Neural cell (in vitro differentiated cells): ENCODE data around the gene GPR139.

Experiments
- EP300 ChIP-seq: fragments of 450-650 bp; conservative IDR thresholded peaks from 2 replicates; pipeline ENCODE4 v1.6.1; 2014; ENCODE audit warnings: antibody characterized with exemption, mild to moderate bottlenecking, moderate library complexity; ENCODE audit not compliant: poor library complexity, severe bottlenecking
- EZH2 ChIP-seq: fragments of 200-600, 300-800 bp; shearing (Covaris generic), sonication (generic); IDR thresholded peaks from 2 replicates; pipeline ENCODE4 v1.6.1; 2014; ENCODE audit warnings: antibody characterized with exemption, low read length, borderline replicate concordance, mild to moderate bottlenecking; ENCODE audit not compliant: insufficient read depth, poor library complexity, severe bottlenecking
- MXI1 ChIP-seq: fragments of 450-650 bp; conservative IDR thresholded peaks from 2 replicates; pipeline ENCODE4 v1.6.1; 2014; ENCODE audit warnings: antibody characterized with exemption, mild to moderate bottlenecking; ENCODE audit not compliant: poor library complexity, severe bottlenecking
- POLR2AphosphoS5 ChIP-seq: IDR thresholded peaks from 2 replicates; pipeline ENCODE4 v1.6.1; 2012
- RAD21 ChIP-seq: fragments of 450-650 bp; conservative IDR thresholded peaks from 2 replicates; pipeline ENCODE4 v1.6.1; 2014; ENCODE audit warnings: antibody characterized with exemption, mild to moderate bottlenecking, moderate library complexity
- SMC3 ChIP-seq: fragments of 450-650 bp; conservative IDR thresholded peaks from 2 replicates; pipeline ENCODE4 v1.6.1; 2014; ENCODE audit warnings: antibody characterized with exemption, mild to moderate bottlenecking, moderate library complexity; ENCODE audit not compliant: poor library complexity
- TAF1 ChIP-seq: IDR thresholded peaks from 2 replicates; pipeline ENCODE4 v1.6.1; 2012; ENCODE audit warnings: low read depth
- TF ChIP-seq, protein P1 (sequence below): fragments of 450-650 bp; IDR thresholded peaks from 2 replicates; pipeline ENCODE4 v1.5.1; 2014; ENCODE audit warnings: antibody characterized with exemption, mild to moderate bottlenecking, moderate library complexity; ENCODE audit not compliant: poor library complexity, severe bottlenecking
- TF ChIP-seq, protein P2 (sequence below): IDR thresholded peaks from 2 replicates; pipeline ENCODE4 v1.6.1; 2012; ENCODE audit warnings: borderline replicate concordance

DNA sequence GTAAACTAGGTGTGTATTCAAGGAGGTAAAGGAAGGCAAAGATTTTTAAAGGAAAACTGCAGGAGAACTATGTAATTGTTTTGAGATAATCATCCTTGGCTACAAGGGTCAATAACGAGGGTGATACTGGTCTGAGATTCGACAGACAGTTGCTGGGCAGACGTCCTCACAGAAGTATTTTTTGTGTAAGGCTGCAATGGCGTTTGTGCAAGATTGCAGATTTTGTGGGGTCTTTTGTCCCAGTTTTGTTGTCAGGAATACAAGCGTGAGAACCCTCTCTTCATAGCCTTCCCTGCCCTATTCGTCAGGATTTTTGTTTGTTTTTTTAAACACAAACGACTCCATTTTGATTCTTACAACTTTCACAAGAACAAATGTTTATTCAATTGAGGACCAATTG lies 57.5 kb downstream of the GPR139 start:
- TF ChIP-seq, protein P1, sequence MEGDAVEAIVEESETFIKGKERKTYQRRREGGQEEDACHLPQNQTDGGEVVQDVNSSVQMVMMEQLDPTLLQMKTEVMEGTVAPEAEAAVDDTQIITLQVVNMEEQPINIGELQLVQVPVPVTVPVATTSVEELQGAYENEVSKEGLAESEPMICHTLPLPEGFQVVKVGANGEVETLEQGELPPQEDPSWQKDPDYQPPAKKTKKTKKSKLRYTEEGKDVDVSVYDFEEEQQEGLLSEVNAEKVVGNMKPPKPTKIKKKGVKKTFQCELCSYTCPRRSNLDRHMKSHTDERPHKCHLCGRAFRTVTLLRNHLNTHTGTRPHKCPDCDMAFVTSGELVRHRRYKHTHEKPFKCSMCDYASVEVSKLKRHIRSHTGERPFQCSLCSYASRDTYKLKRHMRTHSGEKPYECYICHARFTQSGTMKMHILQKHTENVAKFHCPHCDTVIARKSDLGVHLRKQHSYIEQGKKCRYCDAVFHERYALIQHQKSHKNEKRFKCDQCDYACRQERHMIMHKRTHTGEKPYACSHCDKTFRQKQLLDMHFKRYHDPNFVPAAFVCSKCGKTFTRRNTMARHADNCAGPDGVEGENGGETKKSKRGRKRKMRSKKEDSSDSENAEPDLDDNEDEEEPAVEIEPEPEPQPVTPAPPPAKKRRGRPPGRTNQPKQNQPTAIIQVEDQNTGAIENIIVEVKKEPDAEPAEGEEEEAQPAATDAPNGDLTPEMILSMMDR, result no peak
- TF ChIP-seq EZH2 (no peak), RAD21 (no peak), TAF1 (no peak), EP300 (no peak), POLR2AphosphoS5 (no peak), MXI1 (no peak), SMC3 (no peak)
- TF ChIP-seq, protein P2, sequence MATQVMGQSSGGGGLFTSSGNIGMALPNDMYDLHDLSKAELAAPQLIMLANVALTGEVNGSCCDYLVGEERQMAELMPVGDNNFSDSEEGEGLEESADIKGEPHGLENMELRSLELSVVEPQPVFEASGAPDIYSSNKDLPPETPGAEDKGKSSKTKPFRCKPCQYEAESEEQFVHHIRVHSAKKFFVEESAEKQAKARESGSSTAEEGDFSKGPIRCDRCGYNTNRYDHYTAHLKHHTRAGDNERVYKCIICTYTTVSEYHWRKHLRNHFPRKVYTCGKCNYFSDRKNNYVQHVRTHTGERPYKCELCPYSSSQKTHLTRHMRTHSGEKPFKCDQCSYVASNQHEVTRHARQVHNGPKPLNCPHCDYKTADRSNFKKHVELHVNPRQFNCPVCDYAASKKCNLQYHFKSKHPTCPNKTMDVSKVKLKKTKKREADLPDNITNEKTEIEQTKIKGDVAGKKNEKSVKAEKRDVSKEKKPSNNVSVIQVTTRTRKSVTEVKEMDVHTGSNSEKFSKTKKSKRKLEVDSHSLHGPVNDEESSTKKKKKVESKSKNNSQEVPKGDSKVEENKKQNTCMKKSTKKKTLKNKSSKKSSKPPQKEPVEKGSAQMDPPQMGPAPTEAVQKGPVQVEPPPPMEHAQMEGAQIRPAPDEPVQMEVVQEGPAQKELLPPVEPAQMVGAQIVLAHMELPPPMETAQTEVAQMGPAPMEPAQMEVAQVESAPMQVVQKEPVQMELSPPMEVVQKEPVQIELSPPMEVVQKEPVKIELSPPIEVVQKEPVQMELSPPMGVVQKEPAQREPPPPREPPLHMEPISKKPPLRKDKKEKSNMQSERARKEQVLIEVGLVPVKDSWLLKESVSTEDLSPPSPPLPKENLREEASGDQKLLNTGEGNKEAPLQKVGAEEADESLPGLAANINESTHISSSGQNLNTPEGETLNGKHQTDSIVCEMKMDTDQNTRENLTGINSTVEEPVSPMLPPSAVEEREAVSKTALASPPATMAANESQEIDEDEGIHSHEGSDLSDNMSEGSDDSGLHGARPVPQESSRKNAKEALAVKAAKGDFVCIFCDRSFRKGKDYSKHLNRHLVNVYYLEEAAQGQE, result no peak
